IMR-90 (cell line): ENCODE measurements around the gene NRG4. TPM values are rescaled to one million over a fixed set of nuclear protein-coding genes. Genes with fewer than 3 reads are reported as not detected.

Experiments used
- ATAC-seq: fragments of 200-7000 bp; cut with Tn5 transposase; 2 replicates; pipeline ENCODE4 v1.9.1; 2020; ENCODE audit warnings: low read depth, mild to moderate bottlenecking, moderate library complexity
- BruUV-seq: library from RNA; stranded (reverse); fragments of 400-500 nt; replicated peaks from 2 replicates; lab custom pipeline; 2021; lab: Mats Ljungman, UMichigan
- CTCF ChIA-PET: fragments of 300-600 bp; formaldehyde crosslinking; extraction: SDS; loops from one replicate; lab custom pipeline; 2021; ENCODE audit warnings: antibody characterized with exemption; lab: Yijun Ruan, JAX
- POLR2A ChIA-PET: fragments of 300-600 bp; sonication (Branson Sonifier 250); formaldehyde crosslinking; loops from one replicate; lab custom pipeline; 2022; ENCODE audit warnings: antibody characterized with exemption; ENCODE audit not compliant: unreplicated experiment; lab: Charles Lee
- DNase-seq: peaks from one replicate; pipeline ENCODE4 v3.0.0; 2013
- H2AFZ ChIP-seq: replicated peaks from 2 replicates; pipeline ENCODE3; 2013; ENCODE audit warnings: low read length, mild to moderate bottlenecking; ENCODE audit not compliant: poor library complexity
- H2AK5ac ChIP-seq: 2 replicates; pipeline ENCODE4 v1.6.1; 2013; ENCODE audit warnings: low read depth, low read length, inconsistent platforms
- H2AK9ac ChIP-seq: replicated peaks from 2 replicates; pipeline ENCODE3; 2013; ENCODE audit warnings: mild to moderate bottlenecking, low read depth, low read length, moderate library complexity; ENCODE audit not compliant: poor library complexity
- H2BK120ac ChIP-seq: 2 replicates; pipeline ENCODE4 v1.6.1; 2013; ENCODE audit warnings: low read depth, low read length, inconsistent platforms
- H2BK15ac ChIP-seq: 3 replicates; pipeline ENCODE4 v1.6.1; 2013; ENCODE audit warnings: low read depth, low read length, inconsistent platforms
- H2BK20ac ChIP-seq: 2 replicates; pipeline ENCODE4 v1.6.1; 2013; ENCODE audit warnings: low read depth, mild to moderate bottlenecking, inconsistent platforms, low read length, moderate library complexity
- H2BK5ac ChIP-seq: 2 replicates; pipeline ENCODE4 v1.6.1; 2013; ENCODE audit warnings: mild to moderate bottlenecking, low read depth, low read length, inconsistent platforms; ENCODE audit not compliant: poor library complexity, severe bottlenecking
- H3K14ac ChIP-seq: replicated peaks from 2 replicates; pipeline ENCODE4 v1.6.1; 2013; ENCODE audit warnings: low read depth, low read length, inconsistent platforms
- H3K18ac ChIP-seq: 2 replicates; pipeline ENCODE4 v1.6.1; 2013; ENCODE audit warnings: low read depth, low read length, control low read depth
- H3K23ac ChIP-seq: 2 replicates; pipeline ENCODE4 v1.6.1; 2013; ENCODE audit warnings: low read depth, low read length, inconsistent platforms
- H3K27ac ChIP-seq: 2 replicates; pipeline ENCODE4 v1.5.1; 2013; ENCODE audit warnings: mild to moderate bottlenecking, control low read depth, low read length; ENCODE audit not compliant: insufficient read depth
- H3K27me3 ChIP-seq: 2 replicates; pipeline ENCODE4 v1.6.1; 2013; ENCODE audit warnings: low read length; ENCODE audit not compliant: control insufficient read depth, insufficient read depth
- H3K36me3 ChIP-seq: 2 replicates; pipeline ENCODE4 v1.6.1; 2013; ENCODE audit warnings: low read length, mixed read lengths; ENCODE audit not compliant: control insufficient read depth, insufficient read depth
- H3K4ac ChIP-seq: 2 replicates; pipeline ENCODE4 v1.6.1; 2013; ENCODE audit warnings: low read depth, low read length, inconsistent platforms
- H3K4me1 ChIP-seq: 2 replicates; pipeline ENCODE4 v1.6.1; 2013; ENCODE audit warnings: low read length, mixed read lengths; ENCODE audit not compliant: control insufficient read depth, insufficient read depth
- H3K4me2 ChIP-seq: 2 replicates; pipeline ENCODE4 v1.6.1; 2013; ENCODE audit warnings: low read depth, mild to moderate bottlenecking, control low read depth, low read length, moderate library complexity
- H3K4me3 ChIP-seq: 2 replicates; pipeline ENCODE4 v1.5.1; 2013; ENCODE audit warnings: low read depth, mild to moderate bottlenecking, control low read depth, low read length, moderate library complexity; ENCODE audit not compliant: insufficient read depth
- H3K56ac ChIP-seq: 2 replicates; pipeline ENCODE4 v1.6.1; 2013; ENCODE audit warnings: low read length, inconsistent platforms; ENCODE audit not compliant: insufficient read depth; ENCODE audit errors: extremely low read depth
- H3K79me1 ChIP-seq, 2 experiments: 2 replicates each; pipeline ENCODE4 v1.6.1; 2013; ENCODE audit warnings: low read length in 2 of 2, inconsistent platforms in 1 of 2, low read depth in 1 of 2
- H3K9ac ChIP-seq: 2 replicates; pipeline ENCODE4 v1.6.1; 2013; ENCODE audit warnings: low read depth, low read length, control low read depth
- H3K9me1 ChIP-seq: 2 replicates; pipeline ENCODE4 v1.6.1; 2013; ENCODE audit warnings: low read length, inconsistent platforms; ENCODE audit not compliant: insufficient read depth
- H3K9me3 ChIP-seq: 2 replicates; pipeline ENCODE4 v1.6.1; 2013; ENCODE audit warnings: low read length; ENCODE audit not compliant: control insufficient read depth, insufficient read depth
- H4K20me1 ChIP-seq: 2 replicates; pipeline ENCODE4 v1.6.1; 2013; ENCODE audit warnings: low read length, inconsistent platforms; ENCODE audit not compliant: insufficient read depth
- H4K5ac ChIP-seq: 2 replicates; pipeline ENCODE4 v1.6.1; 2013; ENCODE audit warnings: mild to moderate bottlenecking, low read depth, low read length, control low read depth
- H4K8ac ChIP-seq, 2 experiments: 2 replicates each; pipeline ENCODE4 v1.6.1; 2013; ENCODE audit warnings: low read depth in 2 of 2, low read length in 2 of 2, control low read depth in 1 of 2, inconsistent platforms in 1 of 2
- H4K91ac ChIP-seq: 2 replicates; pipeline ENCODE4 v1.6.1; 2013; ENCODE audit warnings: low read depth, low read length, inconsistent platforms; ENCODE audit not compliant: insufficient read depth
- BHLHE40 ChIP-seq: fragments of 150-350 bp; IDR thresholded peaks from 2 replicates; pipeline ENCODE4 v1.6.1; 2016; ENCODE audit warnings: mild to moderate bottlenecking, low read depth, low read length
- CEBPB ChIP-seq: IDR thresholded peaks from 2 replicates; pipeline ENCODE4 v1.6.1; 2012; ENCODE audit warnings: low read depth, low read length, improper control_type of control experiment
- CHD1 ChIP-seq: IDR thresholded peaks from 2 replicates; pipeline ENCODE4 v1.6.1; 2012; ENCODE audit warnings: low read depth, low read length, improper control_type of control experiment
- FOS ChIP-seq: fragments of 150-350 bp; IDR thresholded peaks from 2 replicates; pipeline ENCODE4 v1.6.1; 2016; ENCODE audit warnings: low read depth, low read length
- MAFK ChIP-seq: IDR thresholded peaks from 2 replicates; pipeline ENCODE4 v1.6.1; 2012; ENCODE audit warnings: low read depth, low read length, improper control_type of control experiment
- MAZ ChIP-seq: IDR thresholded peaks from 2 replicates; pipeline ENCODE4 v1.6.1; 2012; ENCODE audit warnings: low read depth, mild to moderate bottlenecking, low read length, improper control_type of control experiment, moderate library complexity, borderline replicate concordance
- MXI1 ChIP-seq: IDR thresholded peaks from 2 replicates; pipeline ENCODE4 v1.6.1; 2012; ENCODE audit warnings: low read depth, mild to moderate bottlenecking, low read length, moderate library complexity, borderline replicate concordance
- NFE2L2 ChIP-seq: fragments of 150-350 bp; IDR thresholded peaks from 2 replicates; pipeline ENCODE4 v1.6.1; 2016; ENCODE audit warnings: low read depth, mild to moderate bottlenecking, low read length
- POLR2A ChIP-seq: IDR thresholded peaks from 2 replicates; pipeline ENCODE4 v1.6.1; 2012; ENCODE audit warnings: mild to moderate bottlenecking, low read depth, low read length
- RAD21 ChIP-seq: IDR thresholded peaks from 2 replicates; pipeline ENCODE4 v1.6.1; 2012; ENCODE audit warnings: low read length, improper control_type of control experiment
- RCOR1 ChIP-seq: IDR thresholded peaks from 2 replicates; pipeline ENCODE4 v1.6.1; 2012; ENCODE audit warnings: mild to moderate bottlenecking, low read length, improper control_type of control experiment; ENCODE audit not compliant: insufficient replicate concordance
- RFX5 ChIP-seq: IDR thresholded peaks from 2 replicates; pipeline ENCODE4 v1.8.0; 2012; ENCODE audit warnings: low read depth, mild to moderate bottlenecking, low read length, moderate library complexity
- SMC3 ChIP-seq: fragments of 150-350 bp; IDR thresholded peaks from 2 replicates; pipeline ENCODE4 v1.6.1; 2016; ENCODE audit warnings: low read depth, mild to moderate bottlenecking, antibody characterized with exemption, low read length, moderate library complexity
- WGBS, 2 experiments: methylation state at CpG; one replicate each; pipeline versions ENCODE4 v1.1.5 to v1.1.7; 2013; ENCODE audit warnings: missing lambda C conversion rate in 2 of 2; ENCODE audit not compliant: insufficient read length in 1 of 2; ENCODE audit errors: extremely low coverage in 2 of 2; 5-methylcytosine and 5-hydroxymethylcytosine counted together
- dilution Hi-C: fragments of 300-500 bp; cut with HindIII; formaldehyde crosslinking; loops from one replicate; pipeline ENCODE4 v1.14.3; 2018; ENCODE audit warnings: low sequenced_read_pairs; ENCODE audit not compliant: unreplicated experiment
- in situ Hi-C: fragments of 300-500 bp; cut with MboI; formaldehyde crosslinking; loops from 3 replicates; pipeline ENCODE4 v1.14.3; 2019; ENCODE audit warnings: low sequenced_read_pairs, inconsistent platforms, mixed read lengths
- intact Hi-C: fragments of 100-400 bp; cut with micrococcal nuclease; formaldehyde crosslinking; loops from 2 replicates; pipeline ENCODE4 v1.10.0; 2022
- polyA plus RNA-seq, 3 experiments: library from polyadenylated mRNA; depleted of rRNA; stranded (reverse); fragments of >200 nt; gene quantifications; 2 replicates each; pipeline ENCODE4 v1.2.3, GENCODE V29; 2012; ENCODE audit warnings: low replicate concordance in 1 of 3
- total RNA-seq: library from RNA; depleted of rRNA; stranded (reverse); fragments of >200 nt; gene quantifications from 2 replicates; pipeline ENCODE4 v1.2.3, GENCODE V29; 2012
- TF ChIP-seq, protein P1 (sequence below): conservative IDR thresholded peaks from 2 replicates; pipeline ENCODE4 v1.5.1; 2012; ENCODE audit warnings: mild to moderate bottlenecking, low read depth, low read length, improper control_type of control experiment
- TF ChIP-seq, protein P2 (sequence below): fragments of 150-350 bp; IDR thresholded peaks from 2 replicates; pipeline ENCODE4 v1.6.1; 2017; ENCODE audit warnings: mild to moderate bottlenecking, antibody characterized with exemption, low read length, low read depth
- TF ChIP-seq, protein P3 (sequence below): fragments of 150-350 bp; IDR thresholded peaks from 2 replicates; pipeline ENCODE4 v1.6.1; 2016; ENCODE audit warnings: low read depth, mild to moderate bottlenecking, low read length, moderate library complexity, borderline replicate concordance

The NRG4 gene
- total and polyA plus RNA-seq, 2 of the 4 experiments (the other 2 are of a cell fraction): not detected

DNA sequence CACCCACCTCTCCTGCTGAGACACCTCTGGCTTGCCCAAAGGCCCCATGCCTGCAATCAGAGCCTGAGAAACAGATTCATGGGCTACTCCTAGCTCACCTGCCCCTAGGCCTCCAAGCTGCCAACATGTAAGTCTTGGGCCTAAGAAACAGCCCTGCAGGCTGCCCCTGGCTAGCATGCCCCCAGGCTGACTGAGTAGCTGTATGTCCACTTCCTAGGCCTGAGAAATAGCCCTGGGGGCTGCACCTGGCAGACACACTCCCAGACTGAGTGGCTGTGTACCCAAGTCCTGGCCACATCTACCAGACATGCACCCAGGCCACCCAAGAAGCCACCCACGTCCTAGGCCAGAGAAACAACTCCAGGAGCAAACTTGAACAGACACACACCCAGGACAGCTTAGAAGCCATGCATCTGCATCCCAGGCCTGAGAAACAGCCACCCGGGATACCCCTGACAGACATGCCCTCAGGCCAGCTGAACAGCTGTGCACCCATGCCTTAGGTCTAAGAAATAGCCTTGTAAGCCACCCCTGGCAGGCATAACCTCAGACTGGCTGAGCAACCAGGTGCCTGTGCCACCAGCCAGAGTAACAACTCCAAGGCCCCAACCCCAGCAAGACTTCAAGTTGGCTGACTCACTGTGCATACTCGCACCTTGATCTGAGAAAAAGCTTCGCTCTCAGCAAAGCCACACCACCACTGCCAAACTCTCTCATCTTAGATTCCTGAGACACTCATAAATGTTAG, 12.0 kb upstream of the NRG4 start:
- BruUV-seq: no TSS peak
- H3K4me1 ChIP-seq: no peaks in the 10 kb centered on the region
- no peak overlapping the region for H2BK20ac ChIP-seq
- no peak overlapping the region for H3K4ac ChIP-seq
- no peak overlapping the region for H3K9ac ChIP-seq
- H4K91ac ChIP-seq: no peak overlapping the region
- no peak overlapping the region for H3K4me3 ChIP-seq
- CTCF ChIA-PET: no interaction called here
- no peak for DNase-seq
- no peaks in the 10 kb centered on the region for H3K9me1 ChIP-seq
- dilution Hi-C loops: no loop called here
- no peak overlapping the region for H2BK120ac ChIP-seq
- in situ Hi-C loops: no loop called here
- H3K27ac ChIP-seq: no peak overlapping the region
- POLR2A ChIA-PET: no interaction called here
- no peak overlapping the region for H3K14ac ChIP-seq
- H2BK15ac ChIP-seq: no peak overlapping the region
- H3K4me2 ChIP-seq: no peak overlapping the region
- H3K9me3 ChIP-seq: peaks cover 6% of the 10 kb centered on the region; the same call in 1 of the 2 replicates
- H4K5ac ChIP-seq: no peak overlapping the region
- intact Hi-C loops: no loop called here
- TF ChIP-seq, protein P1, sequence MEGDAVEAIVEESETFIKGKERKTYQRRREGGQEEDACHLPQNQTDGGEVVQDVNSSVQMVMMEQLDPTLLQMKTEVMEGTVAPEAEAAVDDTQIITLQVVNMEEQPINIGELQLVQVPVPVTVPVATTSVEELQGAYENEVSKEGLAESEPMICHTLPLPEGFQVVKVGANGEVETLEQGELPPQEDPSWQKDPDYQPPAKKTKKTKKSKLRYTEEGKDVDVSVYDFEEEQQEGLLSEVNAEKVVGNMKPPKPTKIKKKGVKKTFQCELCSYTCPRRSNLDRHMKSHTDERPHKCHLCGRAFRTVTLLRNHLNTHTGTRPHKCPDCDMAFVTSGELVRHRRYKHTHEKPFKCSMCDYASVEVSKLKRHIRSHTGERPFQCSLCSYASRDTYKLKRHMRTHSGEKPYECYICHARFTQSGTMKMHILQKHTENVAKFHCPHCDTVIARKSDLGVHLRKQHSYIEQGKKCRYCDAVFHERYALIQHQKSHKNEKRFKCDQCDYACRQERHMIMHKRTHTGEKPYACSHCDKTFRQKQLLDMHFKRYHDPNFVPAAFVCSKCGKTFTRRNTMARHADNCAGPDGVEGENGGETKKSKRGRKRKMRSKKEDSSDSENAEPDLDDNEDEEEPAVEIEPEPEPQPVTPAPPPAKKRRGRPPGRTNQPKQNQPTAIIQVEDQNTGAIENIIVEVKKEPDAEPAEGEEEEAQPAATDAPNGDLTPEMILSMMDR: no peak
- TF ChIP-seq CHD1 (no peak), RFX5 (no peak), RAD21 (no peak), RCOR1 (no peak), CEBPB (no peak), MXI1 (no peak), NFE2L2 (no peak), SMC3 (no peak), FOS (no peak), BHLHE40 (no peak), MAFK (no peak), POLR2A (no peak), MAZ (no peak)
- TF ChIP-seq, protein P2, sequence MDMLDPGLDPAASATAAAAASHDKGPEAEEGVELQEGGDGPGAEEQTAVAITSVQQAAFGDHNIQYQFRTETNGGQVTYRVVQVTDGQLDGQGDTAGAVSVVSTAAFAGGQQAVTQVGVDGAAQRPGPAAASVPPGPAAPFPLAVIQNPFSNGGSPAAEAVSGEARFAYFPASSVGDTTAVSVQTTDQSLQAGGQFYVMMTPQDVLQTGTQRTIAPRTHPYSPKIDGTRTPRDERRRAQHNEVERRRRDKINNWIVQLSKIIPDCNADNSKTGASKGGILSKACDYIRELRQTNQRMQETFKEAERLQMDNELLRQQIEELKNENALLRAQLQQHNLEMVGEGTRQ: no peak
- TF ChIP-seq, protein P3, sequence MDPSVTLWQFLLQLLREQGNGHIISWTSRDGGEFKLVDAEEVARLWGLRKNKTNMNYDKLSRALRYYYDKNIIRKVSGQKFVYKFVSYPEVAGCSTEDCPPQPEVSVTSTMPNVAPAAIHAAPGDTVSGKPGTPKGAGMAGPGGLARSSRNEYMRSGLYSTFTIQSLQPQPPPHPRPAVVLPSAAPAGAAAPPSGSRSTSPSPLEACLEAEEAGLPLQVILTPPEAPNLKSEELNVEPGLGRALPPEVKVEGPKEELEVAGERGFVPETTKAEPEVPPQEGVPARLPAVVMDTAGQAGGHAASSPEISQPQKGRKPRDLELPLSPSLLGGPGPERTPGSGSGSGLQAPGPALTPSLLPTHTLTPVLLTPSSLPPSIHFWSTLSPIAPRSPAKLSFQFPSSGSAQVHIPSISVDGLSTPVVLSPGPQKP: no peak
- no peak overlapping the region for H2BK5ac ChIP-seq
- WGBS, 2 experiments: 50% methylated on average over 1 of the region's 4 CpGs; no CpG with 5 or more reads in 1 of the 2 experiments
- no peaks in the 10 kb centered on the region for H4K20me1 ChIP-seq
- H3K36me3 ChIP-seq: no peaks in the 10 kb centered on the region
- H3K23ac ChIP-seq: no peak overlapping the region
- no peak overlapping the region for H4K8ac ChIP-seq
- no peak overlapping the region for H3K18ac ChIP-seq
- H2AFZ ChIP-seq: no peak overlapping the region
- no peak overlapping the region for H2AK5ac ChIP-seq
- H3K27me3 ChIP-seq: peaks cover 4% of the 10 kb centered on the region
- H3K56ac ChIP-seq: no peak overlapping the region
- no peaks in the 10 kb centered on the region for H3K79me1 ChIP-seq
- no peak overlapping the region for H2AK9ac ChIP-seq
- no peak for ATAC-seq
